M059J (cell line): ENCODE results near the gene OPHN1. TPM values are rescaled to one million over a fixed set of nuclear protein-coding genes. Genes with fewer than 3 reads are reported as not detected.
A peak's percentile ranks its signal among the peaks of the same experiment; 100 is the strongest.

ENCODE experiments used
- DNase-seq: peaks from one replicate; pipeline ENCODE4 v3.0.0-alpha.2; 2012; ENCODE audit warnings: low read depth
- total RNA-seq: library from RNA; depleted of rRNA; stranded (reverse); fragments of >200 nt; shearing (Covaris generic); gene quantifications from 2 replicates; pipeline ENCODE4 v1.2.3, GENCODE V29; 2014; rRNA removed

The OPHN1 gene
- total RNA-seq, 1 experiment from 2014 or later: 7.0 TPM

DNA sequence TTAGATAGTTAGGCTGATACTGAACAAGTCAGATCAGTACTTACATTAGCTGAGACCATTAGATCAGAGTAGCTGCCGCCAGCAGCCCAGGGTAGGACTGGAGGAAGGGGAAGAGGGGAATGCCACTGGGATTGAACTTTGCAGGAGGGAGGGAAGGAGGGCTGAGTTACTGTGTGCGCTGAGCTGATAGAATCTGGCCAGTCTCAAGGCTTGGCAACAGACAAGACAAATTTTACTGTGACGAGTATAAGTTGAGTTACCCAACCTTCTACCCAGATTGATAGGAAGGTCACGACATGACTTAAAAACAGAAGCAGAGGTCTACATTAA lies 372.1 kb downstream of the OPHN1 start:
- no peak for DNase-seq

DNA sequence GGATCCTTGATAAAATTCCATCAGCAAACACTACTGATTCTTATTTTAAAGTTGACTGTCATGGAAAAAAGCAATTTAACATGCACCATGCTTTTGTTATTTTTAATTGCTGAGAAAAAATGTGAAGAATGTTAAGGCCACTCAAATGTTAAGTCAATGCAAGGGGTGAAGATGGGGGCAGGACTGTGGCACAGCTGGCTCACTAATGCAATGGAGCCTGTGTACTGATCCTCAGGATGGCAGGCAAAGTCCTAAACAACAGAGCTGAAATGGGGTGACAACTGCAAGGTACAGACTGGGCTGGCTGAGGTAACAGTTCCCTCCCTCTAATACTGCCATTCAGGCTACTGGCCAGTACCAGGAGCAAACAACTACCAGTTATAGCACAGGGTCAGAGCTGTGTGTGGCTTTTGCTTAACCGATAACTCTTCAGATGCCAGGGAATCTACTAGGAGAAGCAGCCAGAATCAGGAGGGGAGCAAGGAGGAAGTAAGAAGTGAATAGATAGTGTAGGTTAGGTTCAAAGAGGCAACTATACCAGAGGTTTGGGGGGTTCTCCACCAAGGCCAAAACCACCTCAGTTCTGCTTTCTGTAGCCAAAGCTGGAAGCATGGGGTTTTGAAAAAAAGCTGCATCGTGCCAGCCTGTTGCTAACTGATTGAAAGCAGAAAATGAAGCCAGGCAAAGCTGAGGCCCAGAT lies 372.6 kb downstream of the OPHN1 start:
- peak; percentile 34 for DNase-seq

DNA sequence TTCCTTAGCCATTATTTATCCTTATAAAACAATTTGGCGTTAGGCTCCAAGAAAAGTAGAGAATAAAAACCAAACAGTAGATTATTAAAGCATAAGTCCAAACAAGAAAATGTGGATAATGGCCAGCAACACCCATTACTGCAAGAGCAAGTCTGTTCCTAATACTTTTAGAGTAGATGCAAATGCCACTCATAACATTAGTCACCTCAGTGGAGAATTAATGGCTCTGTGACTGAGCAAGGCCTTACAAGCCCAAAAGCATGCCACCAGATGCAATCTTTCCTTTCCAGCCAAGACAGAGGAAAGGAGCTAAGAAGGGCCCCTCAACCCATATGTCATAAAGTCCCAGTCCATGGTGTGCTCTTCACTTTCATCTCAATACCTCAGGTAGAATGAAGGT lies 373.8 kb downstream of the OPHN1 start:
- DNase-seq: peak; percentile 25

DNA sequence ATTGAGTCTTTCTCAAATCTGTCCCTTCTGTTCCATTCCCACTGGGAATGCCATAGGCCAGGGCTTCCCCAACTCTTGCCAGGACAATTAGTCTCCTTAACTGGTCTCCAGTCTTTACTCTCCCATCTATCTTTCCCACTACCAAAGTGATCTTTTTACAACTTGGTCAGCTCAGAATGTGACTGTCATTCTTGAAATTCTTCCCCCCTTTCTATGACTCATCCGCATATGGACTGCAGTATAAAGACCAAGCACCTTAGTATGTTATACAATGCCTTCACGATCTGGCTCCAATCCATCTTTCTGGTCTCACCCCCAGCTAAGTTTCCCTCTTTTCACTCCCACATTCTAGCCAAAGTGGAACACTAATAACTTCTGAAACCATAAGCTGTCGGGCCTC lies 383.8 kb downstream of the OPHN1 start:
- DNase-seq: no peak

DNA sequence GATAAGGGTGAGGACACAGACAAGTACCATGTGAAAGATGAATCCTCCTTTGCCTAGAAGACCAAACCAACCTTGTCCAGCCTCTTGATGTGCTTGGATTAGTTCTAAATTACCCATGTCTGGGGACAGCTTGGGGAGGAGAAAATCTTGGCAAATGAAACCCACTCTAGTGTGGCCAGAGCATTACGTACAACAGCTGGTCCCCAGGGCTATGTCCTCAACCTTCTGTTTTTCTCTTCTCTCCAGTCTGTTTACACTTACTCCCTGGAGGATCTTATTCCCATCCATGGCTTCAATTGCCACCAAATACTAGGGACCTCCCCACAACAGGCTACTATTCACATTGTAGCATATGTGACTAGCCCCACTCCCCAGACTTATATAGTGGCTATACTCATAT lies 384.5 kb downstream of the OPHN1 start:
- no peak for DNase-seq

DNA sequence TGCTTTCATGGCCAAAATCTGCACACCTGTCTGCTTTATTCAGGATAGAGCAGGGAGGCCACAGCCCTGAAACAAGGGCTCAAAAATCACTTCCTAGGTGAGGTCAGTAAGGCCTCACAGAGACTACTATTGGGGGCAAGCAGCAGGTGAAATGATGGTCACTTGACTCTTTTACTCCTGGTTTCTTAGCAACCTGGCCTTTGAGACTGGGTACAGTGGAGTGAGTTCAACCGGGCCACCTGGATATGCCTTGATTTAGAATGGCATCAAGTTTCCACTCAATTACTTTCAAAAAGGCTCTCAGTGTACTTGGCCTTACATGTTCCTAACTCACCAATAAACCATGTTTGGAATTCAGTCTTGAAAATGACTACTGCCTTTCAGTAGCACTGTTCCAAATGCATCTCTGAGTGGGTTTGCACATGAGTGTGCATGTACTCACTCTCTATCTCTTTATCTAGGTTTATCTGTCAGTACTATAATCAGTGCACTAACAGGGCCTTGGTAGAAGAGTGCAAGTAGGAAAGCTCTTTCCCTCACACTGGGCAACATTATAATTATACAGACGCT lies 388.2 kb downstream of the OPHN1 start:
- no peak for DNase-seq

DNA sequence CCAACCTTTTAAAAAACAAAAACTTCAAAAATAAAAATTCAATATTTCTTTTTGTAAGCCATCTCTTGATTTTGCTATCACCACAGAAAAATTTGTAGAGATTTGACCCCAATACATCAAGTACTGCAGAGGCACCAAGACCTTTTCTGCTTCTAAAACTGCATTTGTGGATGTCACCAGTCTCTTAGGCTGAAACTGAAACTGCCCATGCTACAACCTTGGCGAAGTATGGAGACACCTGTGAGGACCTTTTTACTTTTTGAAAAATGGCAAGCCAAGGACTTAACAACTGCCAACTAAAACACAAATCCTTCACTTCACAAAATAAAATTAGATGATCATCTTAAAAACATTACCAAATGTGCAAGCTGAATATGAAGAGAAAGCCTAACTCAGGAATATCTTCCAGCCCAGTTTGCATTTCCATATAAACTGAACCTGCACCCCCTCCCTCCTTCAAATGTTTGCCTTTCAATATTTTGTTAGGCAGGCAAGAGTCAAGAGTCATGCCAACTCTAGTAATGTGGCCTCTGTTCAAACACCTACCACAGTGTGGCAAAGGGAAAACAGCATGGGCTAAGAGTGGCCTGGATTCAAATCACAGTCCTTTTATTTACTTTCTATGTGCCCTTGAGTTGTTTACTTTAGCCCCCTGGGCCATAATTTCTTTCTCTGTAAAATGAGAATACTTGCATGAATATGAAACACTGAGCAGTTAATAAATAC lies 389.4 kb downstream of the OPHN1 start:
- no peak for DNase-seq

DNA sequence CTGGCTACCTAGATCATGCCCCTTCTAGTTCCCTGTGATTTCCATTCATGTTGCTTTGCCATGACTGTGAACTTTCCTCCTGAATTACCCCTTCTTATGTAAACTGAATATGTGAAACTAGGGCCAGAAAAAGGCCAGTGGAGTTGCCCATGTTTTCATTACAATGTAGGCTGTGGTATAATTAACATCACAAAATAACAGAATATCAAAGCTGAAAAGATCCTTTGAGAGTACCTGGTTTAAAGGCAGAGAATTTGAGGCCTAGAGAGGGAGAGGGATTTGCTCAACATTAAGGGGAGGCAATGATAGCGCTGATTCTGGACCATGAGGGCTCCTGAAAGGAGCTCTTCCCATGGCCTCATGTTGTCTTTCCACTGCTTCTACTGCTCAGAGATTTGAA lies 392.2 kb downstream of the OPHN1 start:
- no peak for DNase-seq

DNA sequence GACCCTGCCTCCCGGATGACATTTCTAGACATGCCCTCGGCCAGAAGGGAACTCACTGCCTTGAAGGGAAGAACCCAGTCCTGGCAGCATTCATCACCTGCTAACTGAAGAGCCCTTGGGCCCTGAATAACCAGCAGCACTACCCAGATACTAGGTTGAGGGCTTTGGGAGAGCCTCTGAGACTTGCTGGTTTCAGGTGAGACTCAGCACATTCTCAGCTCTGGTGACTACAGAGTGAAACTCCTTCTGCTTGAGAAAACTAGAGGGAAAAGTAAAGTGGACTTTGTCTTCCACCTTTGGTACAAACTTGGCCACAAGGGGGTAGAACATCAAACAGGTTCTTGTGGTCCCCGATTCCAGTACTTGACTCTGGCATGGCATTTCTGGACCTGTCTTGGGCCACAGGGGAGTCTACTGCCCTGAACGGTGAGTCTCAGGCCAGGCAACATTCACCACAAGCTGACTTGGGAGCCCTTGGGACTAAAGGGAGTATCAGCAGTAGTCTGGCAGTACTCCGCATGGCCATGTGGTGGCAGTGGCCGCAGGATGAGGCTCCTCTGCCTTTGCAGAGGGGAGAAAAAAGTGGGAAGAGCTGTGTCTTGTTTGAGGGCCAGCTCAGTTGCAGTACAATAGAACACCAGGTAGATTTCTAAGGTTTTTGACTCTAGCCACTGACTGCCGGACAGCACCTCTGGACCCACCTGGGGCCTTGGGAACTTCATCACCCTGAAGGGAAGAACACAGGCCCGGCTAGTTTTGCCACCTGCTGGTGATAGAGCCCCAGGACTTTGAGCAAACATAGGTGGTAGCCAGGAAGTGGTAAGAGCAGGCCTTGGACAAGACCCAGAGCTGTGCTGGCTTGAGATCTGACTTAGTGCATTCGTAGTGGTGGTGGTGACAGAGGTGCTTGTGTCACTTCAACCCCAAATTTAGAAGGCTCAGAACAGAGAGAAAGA lies 414.8 kb downstream of the OPHN1 start:
- DNase-seq: peak; percentile 22

DNA sequence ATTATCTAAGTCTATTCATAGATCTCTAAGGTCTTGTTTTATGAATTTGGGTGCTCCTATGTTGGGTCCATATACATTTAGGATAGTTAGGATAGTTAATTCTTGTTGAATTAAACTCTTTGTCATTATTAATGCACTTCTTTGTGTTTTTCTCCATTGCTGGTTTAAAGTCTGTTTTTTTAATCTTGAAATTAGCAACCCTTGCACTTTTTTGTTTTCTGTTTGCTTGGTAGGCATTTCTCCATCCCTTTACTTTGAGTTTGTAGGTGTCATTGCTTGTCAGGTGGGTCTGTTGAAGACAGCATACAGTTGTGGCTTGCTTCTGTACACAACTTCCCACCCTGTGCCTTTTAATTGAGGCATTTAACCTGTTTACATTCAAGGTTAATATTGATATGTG lies 434.8 kb downstream of the OPHN1 start:
- DNase-seq: no peak

Other genes starting within 250 kb of the OPHN1 start
- 29.1 and 46.8 TPM in 2 replicates for gene YIPF6, start 65.6 kb upstream of the OPHN1 start, total RNA-seq
- 9.5 and 14.4 TPM in 2 replicates for gene STARD8, start 214.2 kb upstream of the OPHN1 start, total RNA-seq